ENCODE results near the gene TOMM40L.
A peak's percentile ranks its signal among the peaks of the same experiment; 100 is the strongest.
"Not testable (repeated sequence)": the region's sequence is repeated elsewhere in the genome, so short reads cannot be mapped to it uniquely, and the experiment has no call there.

TOMM40L gene

GRCh38 chr1:161222175-161223019 is 3.5 kb upstream of the TOMM40L start:
- DNase-seq (ENCODE audit: low spot score), result no peak

DNA sequence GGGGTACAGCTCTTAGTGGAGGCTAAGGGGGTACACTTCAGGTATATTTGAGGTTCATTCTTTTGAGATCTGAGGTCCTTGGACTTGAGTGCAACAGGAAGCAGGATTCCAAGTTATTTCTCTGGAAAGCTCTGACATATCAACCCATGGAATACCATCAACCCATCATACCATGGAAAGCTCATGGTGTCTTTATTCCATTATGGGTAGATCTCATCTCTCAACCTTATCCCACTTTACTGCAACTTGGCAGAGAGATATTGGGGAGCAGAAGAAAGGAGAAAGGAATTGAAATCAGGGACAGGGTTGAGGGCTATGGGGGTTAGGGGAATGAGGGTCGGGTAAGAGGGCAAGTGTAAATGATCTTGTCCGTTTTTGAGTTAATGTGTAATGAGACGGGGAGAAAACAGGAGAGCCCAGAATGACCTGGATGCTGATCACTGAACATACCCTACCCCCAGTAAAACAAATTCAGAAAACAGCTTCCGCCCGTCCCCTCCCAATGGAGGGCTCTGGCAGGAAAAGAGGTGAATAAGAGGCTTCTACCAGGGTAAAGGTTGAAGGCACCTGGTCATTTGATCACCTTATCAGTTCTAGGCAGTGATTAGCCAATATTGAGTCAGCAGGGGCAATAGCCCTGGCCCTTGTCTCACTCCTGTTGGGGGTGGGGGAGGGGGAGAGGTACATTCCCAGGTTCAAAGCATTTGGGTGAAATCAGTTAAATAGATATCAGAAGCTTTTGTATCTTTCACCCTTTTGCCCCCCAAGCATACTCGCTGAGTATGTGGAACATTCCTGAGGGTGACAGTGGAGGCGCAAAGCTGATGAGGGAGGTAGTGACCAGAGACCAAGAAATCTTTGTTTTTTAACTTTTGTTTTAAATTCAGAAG is 1.8 kb upstream of the TOMM40L start:
- DNase-seq (ENCODE audit: low spot score), result no peak

DNA sequence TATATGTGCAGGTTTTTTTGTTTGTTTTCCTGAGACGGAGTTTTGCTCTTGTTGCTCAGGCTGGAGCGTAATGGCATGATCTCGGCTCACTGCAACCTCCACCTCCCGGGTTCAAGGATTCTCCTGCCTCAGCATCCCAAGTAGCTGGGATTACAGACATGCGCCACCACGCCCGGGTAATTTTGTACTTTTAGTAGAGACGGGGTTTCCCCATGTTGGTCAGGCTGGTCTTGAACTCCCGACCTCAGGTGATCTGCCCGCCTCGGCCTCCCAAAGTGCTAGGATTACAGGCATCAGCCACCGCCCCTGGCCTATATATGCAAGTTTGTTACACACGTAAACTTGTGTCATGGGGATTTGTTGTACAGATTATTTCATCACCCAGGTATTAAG is 1.2 kb upstream of the TOMM40L start:
- DNase-seq (ENCODE audit: low spot score), result not testable (repeated sequence)

GRCh38 chr1:161225178-161225533 is 704 bp upstream of the TOMM40L start:
- DNase-seq (ENCODE audit: low spot score), result no peak

- no peak for DNase-seq (ENCODE audit: low spot score)
These were observed 456 bp downstream of the TOMM40L start for GRCh38 chr1:161226320-161226711.

DNA sequence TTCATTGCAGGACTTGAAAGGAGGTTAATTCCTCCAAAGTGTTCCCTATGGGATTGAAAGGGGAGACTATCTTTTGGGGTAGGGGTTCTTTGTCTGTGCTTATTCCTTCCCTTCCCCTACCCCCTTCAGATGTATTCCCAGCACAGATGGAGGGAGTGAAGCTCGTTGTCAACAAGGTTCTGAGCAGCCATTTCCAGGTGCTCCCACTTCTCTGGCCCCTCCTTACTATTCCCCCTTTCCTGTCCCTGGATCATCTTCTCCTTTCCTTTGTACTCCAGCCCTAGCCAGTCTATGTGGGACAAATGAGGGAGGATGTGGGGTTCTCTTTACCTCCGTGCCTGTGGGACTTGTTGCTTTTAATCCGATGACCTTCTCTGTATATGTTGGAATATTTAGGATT is 899 bp downstream of the TOMM40L start:
- no peak for DNase-seq (ENCODE audit: low spot score)

- DNase-seq (ENCODE audit: low spot score), result peak; percentile 75
These were observed 1.5 kb downstream of the TOMM40L start for GRCh38 chr1:161227196-161227871.

DNA sequence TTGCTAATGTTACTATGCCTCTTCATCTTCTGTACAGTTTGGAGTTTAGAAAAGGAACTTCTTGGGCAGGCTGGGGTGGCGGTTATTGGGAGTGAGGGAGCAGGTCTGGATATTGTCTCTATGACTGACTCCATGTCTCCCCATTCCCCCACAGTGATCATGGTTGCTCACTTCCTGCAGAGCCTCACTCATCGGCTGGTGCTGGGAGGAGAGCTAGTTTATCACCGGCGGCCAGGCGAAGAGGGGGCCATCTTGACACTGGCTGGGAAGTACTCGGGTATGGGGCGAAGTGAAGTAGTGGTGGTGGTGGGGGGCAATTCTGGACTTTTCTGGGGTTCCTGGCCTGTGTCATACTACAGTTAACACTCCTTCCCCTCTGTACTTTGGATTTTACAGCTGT is 2.2 kb downstream of the TOMM40L start:
- DNase-seq (ENCODE audit: low spot score), result no peak

DNA sequence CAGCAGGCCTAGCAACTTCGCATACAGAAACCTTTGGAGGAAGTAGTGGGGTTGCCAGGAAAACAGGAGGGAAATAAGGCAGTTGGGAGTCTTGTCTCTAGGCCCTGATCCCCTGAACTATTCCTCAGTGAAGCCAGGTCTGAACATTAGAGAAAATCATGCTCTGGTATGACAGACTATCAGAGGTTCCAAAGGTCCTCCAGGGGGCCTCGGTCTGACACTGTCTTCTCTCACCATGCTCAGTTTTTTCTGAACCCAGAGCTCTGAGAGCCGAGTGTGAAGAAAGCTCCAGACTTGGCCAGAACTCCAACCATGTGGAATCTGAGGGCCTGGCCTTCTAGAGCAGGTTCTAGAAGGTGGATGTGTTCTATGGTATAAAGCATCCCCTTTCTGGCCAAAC is 4.0 kb downstream of the TOMM40L start:
- no peak for DNase-seq (ENCODE audit: low spot score)

GRCh38 chr1:161230762-161231161 is 4.9 kb downstream of the TOMM40L start:
- no peak for DNase-seq (ENCODE audit: low spot score)

DNA sequence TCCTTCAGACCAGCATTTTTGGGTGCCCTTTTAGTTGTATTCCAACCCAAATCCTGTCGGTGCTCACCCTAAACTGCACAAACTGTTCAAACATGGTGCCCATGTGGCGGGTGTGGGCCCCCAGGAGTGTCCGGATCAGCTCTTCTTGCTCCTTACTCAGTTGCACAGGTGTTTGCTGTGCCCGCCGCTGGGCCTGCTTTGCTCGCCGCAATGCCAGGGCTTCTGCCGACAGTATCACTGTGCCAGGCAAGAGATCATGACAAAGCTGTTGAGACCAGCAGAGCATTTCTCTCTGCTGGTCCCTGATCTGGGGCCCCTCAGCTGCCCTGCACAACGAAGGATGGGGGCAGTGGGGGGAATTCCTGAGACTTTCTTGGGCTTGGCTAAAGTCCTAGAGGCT is 7.2 kb downstream of the TOMM40L start:
- no peak for DNase-seq (ENCODE audit: low spot score)

- DNase-seq (ENCODE audit: low spot score), result no peak
These were observed 10.3 kb downstream of the TOMM40L start for GRCh38 chr1:161235957-161236775.

- DNase-seq (ENCODE audit: low spot score), result peak; percentile 46
These were observed 12.2 kb downstream of the TOMM40L start, which contains the start of gene NR1I3 for GRCh38 chr1:161238039-161238473. Gene NR1I3, minus strand, starts transcription at chr1:161238203. Its CDS starts 1,638 bp downstream, at chr1:161236565.

DNA sequence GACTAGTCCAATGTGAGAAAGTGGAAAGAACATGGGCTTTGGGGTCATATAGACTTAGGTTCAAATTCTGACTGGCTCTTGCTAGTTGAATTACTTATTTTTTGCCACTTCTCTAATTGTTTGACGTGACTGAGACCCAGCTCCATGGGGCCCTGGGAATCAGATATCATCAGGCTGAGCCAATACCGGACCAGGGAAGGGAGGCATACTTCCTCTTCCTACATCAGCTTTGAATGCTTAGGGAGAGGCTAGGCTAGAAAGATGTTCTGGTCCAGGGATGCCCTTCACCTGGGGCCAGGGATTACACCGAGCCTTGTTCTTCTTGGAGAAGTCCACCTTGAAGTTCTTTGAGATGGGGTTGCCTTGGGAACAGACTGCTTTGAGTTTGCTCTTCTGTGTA is 15.8 kb downstream of the TOMM40L start:
- DNase-seq (ENCODE audit: low spot score), result no peak

GRCh38 chr1:161242313-161242712 is 16.5 kb downstream of the TOMM40L start:
- DNase-seq (ENCODE audit: low spot score), result no peak

DNA sequence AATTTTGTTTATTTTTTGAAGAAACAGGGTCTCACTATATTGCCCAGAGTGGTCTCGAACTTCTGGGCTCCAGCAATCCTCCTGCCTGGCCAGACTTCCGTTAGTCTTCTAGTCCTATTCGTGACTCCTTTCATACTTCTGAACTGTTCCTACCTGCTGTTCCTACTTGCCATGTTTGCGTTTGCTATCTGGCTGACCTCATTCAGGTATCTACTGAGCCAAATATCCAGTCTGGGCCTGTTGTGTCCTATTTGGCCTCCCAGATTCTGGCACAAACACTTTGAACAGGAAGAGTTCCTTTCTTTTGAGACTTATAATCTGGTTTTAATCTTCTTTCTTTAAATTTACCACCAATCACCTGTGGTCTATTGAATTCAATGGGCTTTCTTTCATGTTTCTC is 19.0 kb downstream of the TOMM40L start:
- no peak for DNase-seq (ENCODE audit: low spot score)

- DNase-seq (ENCODE audit: low spot score), result not testable (repeated sequence)
These were observed 24.2 kb downstream of the TOMM40L start for GRCh38 chr1:161250100-161250499.

DNA sequence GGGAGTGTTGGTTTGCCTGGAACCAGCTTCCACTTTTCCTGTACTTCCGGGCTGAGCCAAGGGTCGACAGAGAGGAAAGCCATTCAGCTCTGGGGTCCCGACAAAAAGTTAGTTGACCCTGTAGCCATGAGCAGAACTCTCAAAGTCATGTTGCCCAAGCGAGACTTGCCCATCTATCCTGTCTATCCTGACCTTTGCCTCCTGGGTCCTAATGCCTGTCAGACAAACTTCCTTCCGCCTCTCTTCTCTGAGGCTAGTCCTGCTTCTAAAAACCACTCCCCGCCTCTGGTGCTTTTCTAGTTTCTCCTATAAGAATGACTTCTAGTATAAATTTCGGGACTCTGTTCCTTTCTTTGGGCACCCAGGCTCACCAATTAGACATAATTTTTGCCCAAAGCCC is 25.0 kb downstream of the TOMM40L start:
- DNase-seq (ENCODE audit: low spot score), result no peak

DNA sequence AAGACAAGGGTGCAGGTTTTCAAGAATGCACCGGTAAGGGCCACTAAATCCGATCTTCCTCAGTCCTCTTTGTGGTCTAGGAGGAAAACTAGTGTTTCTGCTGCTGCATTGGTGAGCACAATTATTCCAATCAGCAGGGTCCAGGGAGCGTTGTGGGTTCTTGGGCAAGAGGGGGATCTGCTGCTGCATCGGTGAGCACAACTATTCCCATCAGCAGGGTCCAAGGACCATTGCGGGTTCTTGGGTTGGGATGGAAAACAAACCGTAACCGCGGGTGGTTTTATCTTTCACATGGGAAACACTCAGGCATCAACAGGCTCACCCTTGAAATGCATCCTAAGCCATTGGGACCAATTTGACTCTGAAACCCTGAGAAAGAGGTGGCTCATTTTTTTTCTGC is 25.7 kb downstream of the TOMM40L start:
- DNase-seq (ENCODE audit: low spot score), result no peak

GRCh38 chr1:161255302-161255701 is 29.4 kb downstream of the TOMM40L start:
- DNase-seq (ENCODE audit: low spot score), result not testable (repeated sequence)

DNA sequence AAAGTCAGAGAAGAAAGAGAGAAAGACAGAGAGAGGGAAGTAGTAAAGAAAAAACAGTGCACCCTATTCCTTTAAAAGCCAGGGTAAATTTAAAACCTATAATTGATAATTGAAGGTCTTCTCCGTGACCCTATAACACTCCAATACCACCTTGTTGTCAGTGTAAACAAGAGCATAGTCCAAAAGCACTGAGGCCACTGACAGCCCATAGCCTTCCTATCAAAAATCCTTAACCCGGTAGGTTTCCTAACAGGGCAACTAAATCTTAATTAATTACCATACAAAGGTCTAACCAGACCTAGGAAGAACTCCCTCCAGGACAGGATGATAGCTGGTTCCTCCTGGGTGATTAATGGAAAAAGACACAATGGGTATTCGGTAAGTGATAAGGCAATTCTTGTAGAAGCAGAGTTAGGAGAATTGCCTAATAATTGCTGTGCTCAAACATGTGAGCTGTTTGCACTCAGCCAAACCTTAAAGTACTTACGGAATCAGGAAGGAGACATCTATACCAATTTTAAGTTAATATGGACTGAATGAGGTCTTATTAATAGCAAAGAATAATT is 30.2 kb downstream of the TOMM40L start:
- DNase-seq (ENCODE audit: low spot score), result not testable (repeated sequence)
